ENCODE measurements around the gene MMP24. TPM values are rescaled to one million over a fixed set of nuclear protein-coding genes. Genes with fewer than 3 reads are reported as not detected.

The MMP24 gene
- total and polyA plus RNA-seq, 2 donors, result 0.05 to 0.11 TPM

DNA sequence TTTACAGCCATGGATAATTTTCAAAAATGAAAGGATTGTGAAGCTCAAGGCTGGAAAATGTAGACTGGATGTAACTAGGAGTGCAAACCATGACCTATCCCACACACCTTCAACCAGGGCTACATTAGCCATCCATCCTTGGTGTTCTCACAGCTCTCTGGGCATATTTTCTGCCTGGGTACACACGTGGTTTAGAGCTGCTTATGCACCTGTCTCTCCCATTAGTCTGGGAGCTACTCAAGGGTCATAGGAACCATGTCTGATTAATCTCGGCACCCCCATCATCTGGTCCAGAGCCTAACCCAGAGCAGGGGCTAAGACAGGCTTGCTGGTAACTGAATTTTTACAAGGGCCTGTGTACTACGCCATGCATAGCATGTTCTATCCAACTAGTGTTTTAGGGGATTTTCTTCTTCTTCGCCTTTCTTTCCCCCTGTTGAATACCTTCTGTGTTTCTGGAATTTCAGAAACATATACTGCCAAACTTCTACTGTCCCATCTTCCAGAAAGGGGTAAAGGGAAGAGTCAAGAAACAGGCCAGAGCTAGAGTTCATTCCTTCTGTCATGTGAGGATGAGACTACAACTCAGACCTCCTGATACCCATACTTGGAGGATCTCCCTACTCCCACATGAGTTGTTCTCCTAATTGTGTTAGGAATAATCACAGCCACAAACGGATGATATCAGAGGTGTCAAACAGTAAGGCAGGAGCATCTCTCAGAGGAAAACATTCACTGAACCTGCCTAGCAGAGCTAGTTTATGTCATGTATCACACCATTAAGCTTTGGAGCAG, 91.1 kb downstream of the MMP24 start:
- H3K27ac ChIP-seq (ENCODE audit: low read depth in 1 of 2, low read length in 1 of 2), result no peak overlapping the region
- no peaks in the 10 kb centered on the region for H3K27me3 ChIP-seq (ENCODE audit: control insufficient read depth in 2 of 2, insufficient read depth in 1 of 2, low read length in 1 of 2)
- no peaks in the 10 kb centered on the region for H3K9me3 ChIP-seq (ENCODE audit: control insufficient read depth in 2 of 2, insufficient read depth in 1 of 2, low read length in 1 of 2)
- peaks cover 3 to 11% of the 10 kb centered on the region in 2 donors for H3K36me3 ChIP-seq (ENCODE audit: control insufficient read depth in 2 of 2, insufficient read depth in 2 of 2, low read length in 1 of 2)
- WGBS, result 97% methylated on average over 5 of the region's 5 CpGs
- H3K4me3 ChIP-seq (ENCODE audit: low read length in 2 of 2), result no peak overlapping the region
- H3K4me1 ChIP-seq (ENCODE audit: control insufficient read depth in 2 of 2, insufficient read depth in 2 of 2, low read length in 2 of 2), result peaks cover 0 to 6% of the 10 kb centered on the region in 2 donors
- DNase-seq (ENCODE audit: low read depth in 6 of 9, low spot score in 9 of 9), result no peak

DNA sequence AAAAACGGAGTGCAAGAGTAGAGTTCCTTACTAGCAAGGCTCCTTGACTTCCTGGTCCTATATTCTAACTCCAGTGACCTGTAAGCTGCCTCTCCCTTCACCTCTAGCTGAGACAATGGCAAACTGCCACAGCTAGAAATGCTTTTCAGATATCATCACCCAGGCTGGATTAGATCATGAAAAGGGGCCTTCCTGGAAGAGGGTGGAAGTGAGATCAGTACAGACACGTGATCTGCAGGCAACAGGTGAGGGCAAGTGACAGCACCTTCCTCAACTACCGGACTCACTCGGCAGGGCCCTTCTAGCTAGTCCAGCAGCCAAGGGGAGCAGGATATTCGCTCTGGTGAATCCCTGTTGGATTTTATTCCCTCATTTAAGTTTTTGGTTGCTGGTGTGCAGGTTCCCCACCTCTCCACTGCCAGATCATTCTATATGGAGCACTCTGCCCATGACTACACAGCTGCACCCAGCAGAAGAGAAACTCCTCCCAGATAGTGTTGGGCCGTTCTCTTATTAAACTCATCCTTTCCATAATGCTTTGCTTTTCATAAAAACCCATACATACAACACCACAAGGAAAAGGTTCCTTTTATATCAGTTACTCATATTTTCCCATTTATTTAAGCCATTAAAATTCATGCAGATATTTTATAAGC, 92.1 kb downstream of the MMP24 start:
- H3K27me3 ChIP-seq (ENCODE audit: control insufficient read depth in 2 of 2, insufficient read depth in 1 of 2, low read length in 1 of 2), result no peaks in the 10 kb centered on the region
- H3K27ac ChIP-seq (ENCODE audit: low read depth in 1 of 2, low read length in 1 of 2), result peak overlapping the region in 1 of 2 donors; percentile 60
- H3K9me3 ChIP-seq (ENCODE audit: control insufficient read depth in 2 of 2, insufficient read depth in 1 of 2, low read length in 1 of 2), result no peaks in the 10 kb centered on the region
- DNase-seq (ENCODE audit: low read depth in 6 of 9, low spot score in 9 of 9), result peak in 1 of 9 donors; percentile 10
- 96% methylated on average over 6 of the region's 6 CpGs for WGBS
- H3K36me3 ChIP-seq (ENCODE audit: control insufficient read depth in 2 of 2, insufficient read depth in 2 of 2, low read length in 1 of 2), result peaks cover 3 to 8% of the 10 kb centered on the region in 2 donors
- no peak overlapping the region for H3K4me3 ChIP-seq (ENCODE audit: low read length in 2 of 2)
- H3K4me1 ChIP-seq (ENCODE audit: control insufficient read depth in 2 of 2, insufficient read depth in 2 of 2, low read length in 2 of 2), result peaks cover 0 to 6% of the 10 kb centered on the region in 2 donors

DNA sequence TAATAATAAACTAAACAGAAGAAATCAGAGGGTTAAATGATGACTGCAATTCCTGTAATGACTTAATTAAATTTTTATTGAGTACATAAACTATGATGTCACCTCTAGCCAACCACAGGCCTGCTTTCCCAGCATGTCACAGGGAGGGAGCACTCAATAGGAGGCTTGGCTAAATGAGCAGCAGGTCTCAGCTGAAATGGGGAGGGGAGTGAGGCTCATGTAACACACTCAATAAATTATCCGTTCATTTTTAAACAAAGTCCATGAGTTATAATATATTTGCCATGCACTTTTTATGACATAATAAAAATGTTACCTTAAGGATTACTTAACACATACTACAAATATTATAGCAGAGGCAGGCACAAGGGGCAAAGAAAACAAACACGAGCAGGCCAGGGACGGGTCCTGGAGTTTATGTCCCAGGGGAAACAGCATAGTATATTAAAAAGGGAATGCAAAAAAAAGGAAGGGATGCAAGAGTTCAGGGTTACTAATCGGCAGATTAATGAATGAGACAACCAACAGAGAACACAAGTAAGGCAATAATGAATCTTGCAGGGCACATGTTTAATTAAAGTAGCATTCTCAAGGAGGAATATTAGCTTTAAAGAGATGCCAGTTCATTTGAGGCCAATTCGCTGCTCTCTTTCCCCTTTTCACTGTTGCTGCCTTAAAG, 92.8 kb downstream of the MMP24 start:
- peaks cover 3 to 4% of the 10 kb centered on the region in 2 donors for H3K36me3 ChIP-seq (ENCODE audit: control insufficient read depth in 2 of 2, insufficient read depth in 2 of 2, low read length in 1 of 2)
- WGBS, result 96% methylated on average over 5 of the region's 5 CpGs
- DNase-seq (ENCODE audit: low read depth in 6 of 9, low spot score in 9 of 9), result no peak
- no peaks in the 10 kb centered on the region for H3K27me3 ChIP-seq (ENCODE audit: control insufficient read depth in 2 of 2, insufficient read depth in 1 of 2, low read length in 1 of 2)
- H3K9me3 ChIP-seq (ENCODE audit: control insufficient read depth in 2 of 2, insufficient read depth in 1 of 2, low read length in 1 of 2), result no peaks in the 10 kb centered on the region
- H3K27ac ChIP-seq (ENCODE audit: low read depth in 1 of 2, low read length in 1 of 2), result no peak overlapping the region
- peaks cover 0 to 6% of the 10 kb centered on the region in 2 donors for H3K4me1 ChIP-seq (ENCODE audit: control insufficient read depth in 2 of 2, insufficient read depth in 2 of 2, low read length in 2 of 2)
- H3K4me3 ChIP-seq (ENCODE audit: low read length in 2 of 2), result no peak overlapping the region

DNA sequence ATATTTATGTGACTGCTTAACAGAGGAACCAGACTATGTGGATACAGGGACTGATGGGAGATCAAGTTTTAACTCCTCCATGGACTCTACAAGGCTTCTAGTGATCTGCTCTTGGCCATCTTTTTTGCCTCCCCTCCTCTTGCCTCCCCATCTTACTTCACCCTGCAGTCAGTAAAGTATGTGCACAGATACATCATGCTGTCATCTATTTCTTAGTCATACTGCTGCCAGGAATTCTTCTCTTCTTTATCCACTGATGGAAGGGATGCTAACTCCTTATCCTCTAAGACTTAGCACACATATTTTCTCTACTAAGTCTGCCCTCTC, 93.3 kb downstream of the MMP24 start:
- Histone ChIP-seq H3K4me3 (ENCODE audit: low read length in 2 of 2) (no peak overlapping the region), H3K4me1 (ENCODE audit: control insufficient read depth in 2 of 2, insufficient read depth in 2 of 2, low read length in 2 of 2) (peaks cover 0 to 6% of the 10 kb centered on the region in 2 donors), H3K36me3 (ENCODE audit: control insufficient read depth in 2 of 2, insufficient read depth in 2 of 2, low read length in 1 of 2) (peaks cover 3 to 4% of the 10 kb centered on the region in 2 donors), H3K9me3 (ENCODE audit: control insufficient read depth in 2 of 2, insufficient read depth in 1 of 2, low read length in 1 of 2) (no peaks in the 10 kb centered on the region), H3K27ac (ENCODE audit: low read depth in 1 of 2, low read length in 1 of 2) (no peak overlapping the region), H3K27me3 (ENCODE audit: control insufficient read depth in 2 of 2, insufficient read depth in 1 of 2, low read length in 1 of 2) (no peaks in the 10 kb centered on the region)
- DNase-seq (ENCODE audit: low read depth in 6 of 9, low spot score in 9 of 9), result no peak

- no peak for DNase-seq (ENCODE audit: low read depth in 6 of 9, low spot score in 9 of 9)
- H3K27me3 ChIP-seq (ENCODE audit: control insufficient read depth in 2 of 2, insufficient read depth in 1 of 2, low read length in 1 of 2), result no peaks in the 10 kb centered on the region
- no peak overlapping the region for H3K4me3 ChIP-seq (ENCODE audit: low read length in 2 of 2)
- no peaks in the 10 kb centered on the region for H3K9me3 ChIP-seq (ENCODE audit: control insufficient read depth in 2 of 2, insufficient read depth in 1 of 2, low read length in 1 of 2)
- peaks cover 0 to 2% of the 10 kb centered on the region in 2 donors for H3K4me1 ChIP-seq (ENCODE audit: control insufficient read depth in 2 of 2, insufficient read depth in 2 of 2, low read length in 2 of 2)
- WGBS, result over 99% methylated on average over 3 of the region's 3 CpGs
- no peak overlapping the region for H3K27ac ChIP-seq (ENCODE audit: low read depth in 1 of 2, low read length in 1 of 2)
- H3K36me3 ChIP-seq (ENCODE audit: control insufficient read depth in 2 of 2, insufficient read depth in 2 of 2, low read length in 1 of 2), result peaks cover 3 to 4% of the 10 kb centered on the region in 2 donors
Observed at GRCh38 chr20:35320396-35321126, 94.1 kb downstream of the MMP24 start.

DNA sequence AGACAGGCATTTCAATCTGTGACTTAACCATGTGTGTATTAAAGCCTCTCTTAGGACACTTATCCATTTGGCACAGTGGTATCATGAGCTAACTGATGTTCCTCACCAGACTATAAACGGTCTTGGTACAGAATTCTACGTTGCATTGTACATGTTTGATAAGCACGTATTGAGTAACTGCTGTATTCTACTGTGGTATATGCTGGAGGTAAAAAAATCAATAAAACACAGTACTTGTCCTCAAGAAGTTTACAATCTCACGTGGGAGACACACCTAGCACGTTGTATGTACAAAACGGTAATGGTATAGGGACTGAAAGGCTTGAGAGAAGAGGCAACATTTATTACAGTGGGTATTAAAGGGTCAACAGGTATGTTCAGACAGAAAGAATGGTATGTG, 98.9 kb downstream of the MMP24 start:
- Histone ChIP-seq H3K27ac (ENCODE audit: low read depth in 1 of 2, low read length in 1 of 2) (no peak overlapping the region), H3K4me1 (ENCODE audit: control insufficient read depth in 2 of 2, insufficient read depth in 2 of 2, low read length in 2 of 2) (no peaks in the 10 kb centered on the region), H3K27me3 (ENCODE audit: control insufficient read depth in 2 of 2, insufficient read depth in 1 of 2, low read length in 1 of 2) (no peaks in the 10 kb centered on the region), H3K36me3 (ENCODE audit: control insufficient read depth in 2 of 2, insufficient read depth in 2 of 2, low read length in 1 of 2) (peaks cover 0 to 3% of the 10 kb centered on the region in 2 donors), H3K9me3 (ENCODE audit: control insufficient read depth in 2 of 2, insufficient read depth in 1 of 2, low read length in 1 of 2) (no peaks in the 10 kb centered on the region), H3K4me3 (ENCODE audit: low read length in 2 of 2) (no peak overlapping the region)
- 92% methylated on average over 6 of the region's 6 CpGs for WGBS
- no peak for DNase-seq (ENCODE audit: low read depth in 6 of 9, low spot score in 9 of 9)

- 94% methylated on average over 11 of the region's 11 CpGs for WGBS
- Histone ChIP-seq H3K27me3 (ENCODE audit: control insufficient read depth in 2 of 2, insufficient read depth in 1 of 2, low read length in 1 of 2) (no peaks in the 10 kb centered on the region), H3K36me3 (ENCODE audit: control insufficient read depth in 2 of 2, insufficient read depth in 2 of 2, low read length in 1 of 2) (peaks cover 0 to 3% of the 10 kb centered on the region in 2 donors), H3K9me3 (ENCODE audit: control insufficient read depth in 2 of 2, insufficient read depth in 1 of 2, low read length in 1 of 2) (no peaks in the 10 kb centered on the region), H3K27ac (ENCODE audit: low read depth in 1 of 2, low read length in 1 of 2) (no peak overlapping the region), H3K4me3 (ENCODE audit: low read length in 2 of 2) (no peak overlapping the region), H3K4me1 (ENCODE audit: control insufficient read depth in 2 of 2, insufficient read depth in 2 of 2, low read length in 2 of 2) (no peaks in the 10 kb centered on the region)
- no peak for DNase-seq (ENCODE audit: low read depth in 6 of 9, low spot score in 9 of 9)
Observed at GRCh38 chr20:35326021-35326739, 99.7 kb downstream of the MMP24 start.
